Uterus (tissue), 2 donors: ENCODE data around the gene HNRNPUL1.

Source experiments
- CTCF ChIP-seq, 4 experiments: fragments of 200-600 bp in 2 of 4; fragments of 450-650 bp in 2 of 4; sonication (generic) in 2 of 4; IDR thresholded peaks; one replicate each; pipeline ENCODE4 v1.5.1; 2016 to 2019; ENCODE audit warnings: antibody characterized with exemption in 4 of 4, mild to moderate bottlenecking in 2 of 4, moderate library complexity in 1 of 4
- POLR2A ChIP-seq, 2 donors: fragments of 450-650 bp; IDR thresholded peaks; one replicate each; pipeline ENCODE4 v1.6.1; 2016; ENCODE audit warnings: antibody characterized with exemption in 2 of 2, mild to moderate bottlenecking in 1 of 2, moderate library complexity in 1 of 2

- TF ChIP-seq CTCF (IDR thresholded peaks at IDR 0.05) (no peak), POLR2A (IDR thresholded peaks at IDR 0.05) (no peak)
Observed at GRCh38 chr19:41330946-41331678, 66.9 kb downstream of the HNRNPUL1 start.
